Myocyte (in vitro differentiated cells): ENCODE measurements around the gene ZBED2. TPM values are rescaled to one million over a fixed set of nuclear protein-coding genes. Genes with fewer than 3 reads are reported as not detected.
A peak's percentile ranks its signal among the peaks of the same experiment; 100 is the strongest.

ENCODE experiments used
- DNase-seq: peaks from one replicate; pipeline ENCODE4 v3.0.0-alpha.2; 2012; ENCODE audit warnings: low read depth
- total RNA-seq: library from RNA; depleted of rRNA; stranded (reverse); fragments of >200 nt; gene quantifications from 2 replicates; pipeline ENCODE4 v1.2.3, GENCODE V29; 2014

ZBED2 gene
- total RNA-seq, 1 donor from 2014 or later, result not detected

DNA sequence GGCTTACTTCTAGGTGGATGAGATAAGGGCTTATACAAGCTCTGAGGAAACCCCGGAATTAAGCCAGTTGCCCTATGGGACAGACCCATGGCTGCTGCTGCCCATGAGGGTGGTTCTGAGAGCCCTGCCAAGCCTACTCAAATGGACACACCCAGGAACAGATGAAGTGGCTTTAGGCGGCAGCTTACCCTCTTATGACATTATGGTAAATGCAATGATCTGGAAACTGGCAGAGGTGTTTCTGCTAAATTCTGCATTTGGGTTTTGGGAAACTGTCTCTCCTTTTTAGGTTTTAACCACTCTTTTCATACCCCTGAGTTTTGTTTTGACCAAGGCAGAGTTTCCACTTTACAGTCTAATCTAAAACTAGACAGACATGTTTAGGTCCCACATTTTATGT, 9.0 kb upstream of the ZBED2 start:
- DNase-seq, result no peak

DNA sequence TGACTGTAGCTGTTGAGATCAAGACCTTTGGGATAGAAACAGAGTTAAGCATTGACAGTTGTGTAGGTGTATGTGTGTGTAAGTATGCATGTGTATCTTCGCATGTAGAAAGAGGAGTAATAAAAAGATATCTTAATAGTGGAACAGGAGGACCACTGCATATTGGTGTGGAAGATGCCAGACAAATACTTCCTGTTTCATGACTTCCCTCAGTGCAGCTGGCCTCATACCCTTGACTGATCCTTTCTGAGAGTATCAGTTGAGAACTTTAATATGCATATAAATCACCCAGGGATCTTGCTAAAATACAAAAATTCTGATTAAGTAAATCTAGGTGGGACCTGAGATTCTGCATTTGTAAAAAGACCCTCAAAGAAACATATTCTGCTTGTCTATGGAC, 8.5 kb upstream of the ZBED2 start:
- no peak for DNase-seq

DNA sequence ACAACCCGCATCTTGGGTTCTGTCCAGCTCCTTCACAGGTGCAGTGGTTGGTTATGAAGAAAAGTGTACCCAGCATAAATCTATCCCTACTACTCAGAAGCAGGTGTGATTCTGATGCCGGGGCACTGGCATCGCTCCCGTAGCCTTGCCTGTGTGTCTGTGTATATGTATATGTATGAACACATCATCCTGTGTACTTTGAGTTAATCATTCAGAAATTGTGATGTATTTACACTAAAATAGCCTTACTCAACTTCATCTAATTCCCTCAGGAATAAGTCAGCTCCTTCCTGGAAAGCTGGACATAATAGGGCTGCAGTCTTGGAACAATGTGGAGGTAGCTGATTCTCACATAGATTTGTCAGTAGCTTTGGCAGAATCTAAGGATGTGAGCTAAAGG, 6.7 kb upstream of the ZBED2 start:
- no peak for DNase-seq

DNA sequence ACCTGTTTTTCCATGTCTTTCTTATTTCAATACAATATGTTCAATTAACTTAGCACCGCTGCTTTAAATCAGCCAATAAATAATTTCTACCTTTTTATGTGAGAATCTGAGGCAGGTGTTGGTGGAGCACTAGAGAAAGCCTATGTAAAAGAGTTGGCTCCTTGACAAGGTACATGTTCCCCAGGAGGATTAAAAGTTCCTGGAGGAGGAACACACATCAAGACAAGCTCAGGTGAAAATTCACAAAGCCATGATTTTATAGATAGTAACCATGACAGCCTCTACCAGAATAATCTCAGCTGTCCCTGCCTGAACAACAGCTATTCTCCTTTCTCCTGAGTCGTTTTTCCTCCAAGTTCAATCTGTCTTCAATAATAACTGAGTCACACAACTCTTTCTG, 3.4 kb upstream of the ZBED2 start:
- no peak for DNase-seq

DNA sequence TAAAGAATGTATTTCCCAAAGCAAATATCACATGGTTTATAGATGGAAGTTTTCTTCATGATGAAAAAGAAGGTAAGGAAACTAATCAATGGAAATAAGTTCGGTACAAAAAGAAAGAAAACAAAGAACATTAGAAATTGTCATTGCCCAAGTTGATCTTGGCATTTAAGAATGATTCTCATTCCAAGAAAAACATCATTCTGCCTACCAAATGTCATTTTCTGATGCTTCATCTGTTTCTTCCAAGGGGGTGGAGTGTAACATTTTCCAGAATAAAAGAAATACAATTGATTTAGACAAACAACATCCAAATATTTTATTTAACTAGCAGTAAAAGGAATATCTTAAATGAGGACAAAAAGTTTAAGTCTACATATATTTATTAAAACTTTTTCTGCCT, 3.0 kb upstream of the ZBED2 start:
- DNase-seq, result no peak

DNA sequence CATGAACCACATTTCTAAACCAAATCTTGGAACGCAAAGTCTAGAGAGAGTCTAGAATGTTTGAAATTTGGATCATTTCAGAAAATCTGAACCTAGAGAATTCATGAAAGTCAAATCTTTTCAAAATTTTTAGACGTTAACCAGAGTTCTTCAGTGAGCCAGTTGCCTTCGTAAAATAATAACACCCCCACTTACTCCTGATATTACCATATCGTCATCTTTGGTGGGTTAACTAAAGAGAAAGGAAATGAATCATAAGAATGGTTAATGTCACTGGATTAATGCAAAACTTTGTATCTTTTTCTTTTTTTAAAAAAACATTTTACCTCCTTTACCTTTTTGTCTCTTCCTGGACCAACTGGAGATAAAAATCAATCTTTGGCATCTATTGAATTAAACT, 1.2 kb upstream of the ZBED2 start:
- no peak for DNase-seq

DNA sequence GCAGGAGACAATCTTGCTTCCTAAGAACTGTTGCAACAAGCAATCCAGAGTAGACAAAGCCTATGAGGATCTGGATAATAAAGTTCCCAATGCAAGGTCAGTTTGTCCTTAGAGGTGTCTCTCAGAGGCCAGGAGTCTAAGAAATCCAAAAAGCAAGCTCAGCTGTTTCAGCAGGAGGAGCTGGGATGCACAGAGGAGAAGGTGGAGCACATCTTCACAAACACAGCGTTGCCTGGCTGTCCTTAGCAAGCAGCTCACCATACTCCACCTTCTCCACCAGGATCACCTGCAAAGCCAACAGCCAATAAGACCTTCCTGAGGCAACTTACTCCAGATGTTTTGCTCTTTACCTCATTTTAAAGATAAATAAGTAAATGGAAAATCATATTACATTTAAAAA, 365 bp downstream of the ZBED2 start:
- DNase-seq, result no peak

DNA sequence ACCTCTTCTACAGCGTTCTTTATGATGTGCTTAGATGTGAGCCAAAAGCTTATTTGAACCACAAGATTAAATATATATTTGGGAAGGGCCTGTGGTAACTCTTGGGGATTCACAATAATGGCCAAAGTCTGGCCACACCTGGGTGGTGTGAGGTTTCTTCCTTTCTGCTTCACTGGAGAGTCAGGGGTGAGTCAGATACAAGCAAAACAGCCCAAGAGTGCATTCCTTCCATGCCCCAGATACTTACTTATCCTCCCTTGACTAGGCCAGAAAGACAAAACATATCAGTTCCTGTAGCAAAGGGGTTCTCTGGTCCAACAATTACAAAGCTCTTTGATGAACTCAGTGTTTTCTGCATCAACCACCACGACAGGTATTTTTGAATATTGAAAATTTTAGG, 941 bp downstream of the ZBED2 start:
- peak; percentile 28 for DNase-seq

DNA sequence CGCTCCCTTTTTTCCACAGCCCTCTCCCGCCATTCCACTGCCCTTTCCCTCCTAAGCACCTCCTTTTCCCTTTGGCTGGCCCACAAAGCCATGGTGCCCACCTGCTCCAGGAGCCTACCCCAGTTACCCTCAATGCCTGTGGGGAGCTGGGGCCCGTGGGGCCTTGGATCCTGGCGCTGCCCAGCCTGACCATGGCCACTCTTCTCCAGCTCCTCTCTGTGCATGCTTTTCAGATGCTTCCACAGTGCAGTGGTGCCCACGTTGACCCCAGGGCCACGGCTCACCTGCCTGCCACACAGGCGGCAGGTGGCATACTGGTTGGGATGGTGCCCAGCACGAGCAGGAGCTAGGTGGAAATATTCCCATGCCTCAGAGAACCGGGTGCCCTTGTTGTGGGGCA, 1.5 kb downstream of the ZBED2 start:
- no peak for DNase-seq

DNA sequence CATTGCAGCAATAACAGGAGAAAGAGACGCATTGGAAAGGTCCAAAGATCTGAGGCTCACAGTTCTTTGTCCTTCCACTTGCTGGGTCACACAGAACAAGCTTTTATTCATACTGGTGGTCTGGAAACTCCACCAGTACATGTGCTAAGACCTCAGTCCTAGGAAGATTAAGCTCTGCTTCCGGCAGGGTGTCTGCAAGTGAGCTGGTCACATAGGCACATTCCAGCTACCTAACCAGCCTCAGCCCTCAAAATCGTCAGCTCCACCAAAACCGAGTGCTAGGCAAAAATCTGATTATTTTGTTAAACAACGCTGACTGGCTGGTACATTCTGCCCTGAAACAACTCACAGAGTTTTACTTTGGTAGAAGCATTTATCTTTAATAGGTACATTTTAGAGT, 2.2 kb downstream of the ZBED2 start:
- DNase-seq, result no peak

DNA sequence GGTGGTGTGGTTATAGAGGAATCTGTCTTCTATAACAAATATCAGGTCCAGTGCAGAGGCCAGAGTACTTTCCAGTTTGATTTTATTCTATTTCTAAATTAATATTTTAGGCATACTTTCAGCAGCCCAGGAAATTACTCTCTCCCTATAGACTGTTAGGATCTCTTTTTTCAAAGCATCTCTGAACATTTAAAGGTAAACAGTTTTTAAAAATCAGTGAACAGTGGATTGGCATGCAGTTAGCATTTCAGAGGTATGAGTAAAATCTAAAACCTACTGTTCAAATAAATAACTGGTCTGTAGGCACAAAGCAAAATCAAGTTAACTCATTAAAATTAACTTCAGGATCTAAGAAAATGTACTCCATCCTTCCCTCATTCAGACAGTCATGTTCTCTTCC, 3.0 kb downstream of the ZBED2 start:
- DNase-seq, result no peak

DNA sequence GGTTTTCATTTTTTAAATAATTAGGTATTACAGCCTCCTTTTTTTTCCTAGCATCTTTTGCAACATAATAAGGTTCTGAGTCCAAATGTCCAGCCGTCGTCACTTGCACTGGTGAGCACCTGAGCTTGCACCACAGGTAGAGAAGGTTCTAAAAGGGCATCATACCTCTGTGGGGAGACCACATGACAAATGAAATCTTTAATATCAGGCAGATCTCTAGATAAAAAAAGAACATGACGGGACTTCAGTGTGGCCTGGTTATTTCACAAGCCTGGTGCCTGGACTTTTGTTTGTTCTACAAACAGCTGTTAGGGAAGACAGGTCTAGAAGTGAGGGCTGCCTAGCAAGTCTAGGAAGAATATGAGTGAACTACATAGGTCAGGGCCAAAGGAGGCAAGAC, 3.6 kb downstream of the ZBED2 start:
- peak; percentile 40 for DNase-seq

DNA sequence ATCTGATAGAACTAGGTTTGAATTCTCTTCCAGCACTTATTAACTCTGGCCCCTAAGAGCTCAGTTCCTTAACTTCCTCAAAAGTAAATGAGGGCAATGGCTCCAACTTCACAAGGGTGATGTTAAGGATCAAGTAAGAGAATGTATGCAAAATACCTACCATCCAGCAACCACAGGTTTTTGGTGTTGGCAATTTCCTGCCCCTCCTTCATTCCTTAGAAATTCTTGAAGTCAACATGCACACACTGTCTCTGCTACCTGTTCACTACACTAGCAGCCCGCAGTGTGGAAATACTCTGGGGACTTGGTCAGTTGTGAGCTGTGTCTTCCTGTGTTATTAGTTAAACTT, 5.0 kb downstream of the ZBED2 start:
- no peak for DNase-seq

DNA sequence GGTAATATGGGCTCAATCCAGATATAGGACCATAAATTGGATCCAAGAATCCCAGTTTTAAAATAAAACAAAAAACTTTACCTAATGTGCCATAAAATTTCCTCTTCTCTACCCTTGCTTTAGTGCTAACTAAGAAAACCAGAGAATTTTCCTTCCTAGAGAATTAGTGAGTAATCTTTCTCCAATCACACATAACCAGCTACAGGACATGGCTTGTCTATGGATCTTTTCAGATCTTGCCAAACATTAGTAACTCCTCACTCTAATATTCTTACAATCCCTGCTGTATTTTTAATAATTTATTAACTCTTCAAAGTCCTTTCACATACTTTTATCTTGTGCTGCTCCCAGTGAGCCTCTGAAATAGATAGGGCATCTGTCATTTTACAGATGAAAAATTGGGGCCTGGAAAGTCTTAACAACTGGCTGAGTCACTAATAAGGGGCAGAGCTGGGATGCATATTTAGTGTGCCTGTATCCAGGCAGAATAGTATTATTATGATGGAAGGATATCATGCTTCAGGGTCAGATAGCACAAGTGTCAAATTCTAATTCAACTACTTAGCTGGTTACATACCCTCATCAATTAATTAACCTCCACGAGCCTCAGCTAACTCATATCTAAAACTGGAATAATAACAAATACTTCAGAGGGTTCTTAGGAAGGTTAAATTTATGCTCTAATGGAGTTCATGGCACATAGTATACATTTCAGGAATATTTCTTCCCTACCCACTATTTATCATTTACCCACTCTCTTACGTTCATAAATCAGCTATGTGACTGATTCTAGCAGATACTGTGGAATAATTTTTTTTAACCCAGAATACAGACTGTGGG, 5.6 kb downstream of the ZBED2 start:
- peak; percentile 31 for DNase-seq

DNA sequence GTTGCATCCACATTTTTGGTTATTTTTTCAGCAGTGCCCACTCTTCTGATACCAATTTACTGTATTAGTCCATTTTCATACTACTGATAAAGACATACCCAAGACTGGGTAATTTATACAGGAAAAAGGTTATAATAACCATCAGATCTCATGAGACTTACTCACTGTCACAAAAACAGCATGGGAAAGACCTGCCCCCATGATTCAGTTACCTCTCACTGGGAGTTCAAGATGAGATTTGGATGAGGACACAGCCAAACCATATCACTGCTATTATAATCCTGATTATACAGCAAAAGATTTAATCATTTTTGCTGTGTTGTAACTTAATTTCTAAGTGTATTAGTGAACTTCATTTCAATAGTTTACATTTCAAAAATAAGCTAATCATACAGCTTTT, 6.6 kb downstream of the ZBED2 start:
- DNase-seq, result no peak

DNA sequence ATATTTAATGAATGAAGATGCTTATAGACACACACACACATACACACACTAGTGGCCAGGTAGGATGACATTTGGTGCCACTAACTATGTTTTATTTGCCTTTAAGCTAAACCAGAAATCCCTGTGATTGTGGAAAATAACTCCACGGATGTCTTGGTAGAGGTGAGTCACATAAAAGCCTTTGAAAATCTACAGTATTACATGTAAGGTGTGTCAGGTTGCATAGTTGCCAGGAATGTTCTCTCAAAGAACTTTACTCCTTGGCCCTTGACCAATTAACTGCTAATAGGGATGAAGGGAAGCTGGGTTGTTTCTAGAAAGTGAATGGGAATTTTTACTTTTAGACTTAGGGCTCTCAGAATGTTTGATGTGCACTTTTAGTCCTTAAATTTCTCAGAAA, 9.9 kb downstream of the ZBED2 start:
- no peak for DNase-seq

DNA sequence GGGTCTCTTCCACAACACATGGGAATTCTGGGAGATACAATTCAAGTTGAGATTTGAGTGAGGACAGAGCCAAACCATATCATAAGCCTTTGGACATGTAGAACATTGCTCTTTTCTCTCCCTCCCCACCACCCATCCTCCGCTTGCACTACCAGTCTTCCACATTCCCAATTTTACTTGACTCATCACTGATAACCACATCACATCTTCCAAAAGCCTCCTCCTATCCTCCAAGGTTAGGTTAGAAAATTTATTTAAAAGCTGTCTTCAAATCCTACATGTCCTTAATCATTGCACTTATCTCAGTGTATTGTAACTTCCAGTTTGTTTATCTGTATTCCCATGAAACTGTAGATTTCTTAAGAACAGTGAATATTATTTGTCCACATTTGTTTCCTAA, 10.4 kb downstream of the ZBED2 start:
- DNase-seq, result no peak

DNA sequence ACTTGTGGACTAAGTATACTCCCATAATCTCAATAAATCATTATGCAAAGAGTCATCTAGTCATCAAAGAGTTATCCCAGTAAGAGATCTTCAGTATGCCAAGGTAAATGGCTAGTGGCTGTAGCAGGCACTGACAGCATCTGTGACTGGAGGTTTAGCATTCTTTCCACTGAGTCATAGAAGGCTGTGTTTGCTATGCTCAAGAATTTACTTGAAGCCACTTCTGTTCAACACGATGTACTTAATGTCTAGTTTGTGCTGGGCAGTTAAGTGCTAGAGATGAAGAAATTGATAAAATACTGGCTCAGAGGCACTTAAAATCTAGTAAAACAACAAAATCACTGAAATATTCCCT, 13.0 kb downstream of the ZBED2 start:
- peak; percentile 53 for DNase-seq

DNA sequence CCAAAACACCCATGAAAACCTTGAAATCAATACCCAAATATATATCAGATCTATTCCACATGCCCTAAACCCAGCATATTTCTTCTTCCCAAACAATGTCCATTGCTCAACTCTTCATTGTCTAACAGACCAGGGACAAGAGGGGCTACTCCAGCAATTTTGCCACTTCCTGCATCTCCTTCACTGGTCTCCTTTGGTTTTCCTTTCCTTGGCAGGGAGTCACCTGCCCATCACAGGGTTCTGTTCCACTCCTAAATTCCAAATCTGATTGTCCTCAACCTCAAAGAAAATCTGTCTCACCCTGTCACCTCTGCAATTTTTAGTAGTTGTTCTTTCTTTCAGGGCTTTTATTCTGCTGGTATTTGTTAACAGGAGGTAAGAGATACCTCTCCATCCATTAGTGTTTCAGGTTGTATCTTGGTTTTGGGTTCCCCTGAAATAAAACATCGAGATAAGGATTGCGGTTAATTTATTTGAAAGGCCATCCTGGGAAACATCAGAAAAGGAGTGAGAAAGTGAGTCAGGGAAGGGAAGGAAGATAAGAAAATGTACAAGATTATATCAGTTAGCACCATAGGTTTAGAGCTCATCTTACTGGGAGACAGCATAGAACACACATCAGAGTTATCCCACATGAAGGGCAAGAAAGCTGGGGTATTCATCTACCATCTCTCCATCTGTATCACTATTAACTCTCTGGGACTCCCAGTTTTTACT, 13.6 kb downstream of the ZBED2 start:
- no peak for DNase-seq

DNA sequence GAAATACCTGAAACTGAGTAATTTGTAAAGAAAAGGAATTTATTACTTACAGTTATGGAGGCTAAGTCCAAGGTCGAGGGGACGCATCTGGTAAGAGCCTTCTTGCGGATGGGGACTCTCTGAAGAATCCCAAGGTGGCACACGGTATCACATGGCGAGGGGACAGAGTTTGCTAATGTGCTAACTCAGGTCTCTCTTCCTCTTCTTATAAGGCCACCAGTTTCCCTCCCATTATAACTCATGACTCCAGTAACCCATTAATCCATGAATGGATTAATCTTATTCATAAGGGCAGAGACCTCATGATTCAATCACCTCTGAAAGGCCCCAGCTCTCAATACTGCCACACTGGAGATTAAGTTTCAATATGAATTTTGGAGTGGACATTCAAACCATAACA, 15.7 kb downstream of the ZBED2 start:
- DNase-seq, result no peak

DNA sequence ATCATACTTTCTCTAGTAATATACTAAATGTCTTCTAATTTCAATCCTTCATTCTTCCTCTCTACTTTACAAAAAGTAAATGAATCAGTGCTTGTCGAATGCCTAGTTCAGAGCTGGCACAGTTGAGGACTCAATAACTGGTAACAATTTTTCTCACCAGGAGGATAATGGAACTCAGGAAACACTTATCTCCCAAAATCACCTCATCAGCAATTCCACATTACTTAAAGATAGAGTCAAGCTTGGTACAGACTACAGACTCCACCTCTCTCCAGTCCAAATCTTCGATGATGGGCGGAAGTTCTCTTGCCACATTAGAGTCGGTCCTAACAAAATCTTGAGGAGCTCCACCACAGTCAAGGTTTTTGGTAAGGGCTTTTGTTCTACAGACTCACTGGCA, 16.3 kb downstream of the ZBED2 start:
- DNase-seq, result no peak

DNA sequence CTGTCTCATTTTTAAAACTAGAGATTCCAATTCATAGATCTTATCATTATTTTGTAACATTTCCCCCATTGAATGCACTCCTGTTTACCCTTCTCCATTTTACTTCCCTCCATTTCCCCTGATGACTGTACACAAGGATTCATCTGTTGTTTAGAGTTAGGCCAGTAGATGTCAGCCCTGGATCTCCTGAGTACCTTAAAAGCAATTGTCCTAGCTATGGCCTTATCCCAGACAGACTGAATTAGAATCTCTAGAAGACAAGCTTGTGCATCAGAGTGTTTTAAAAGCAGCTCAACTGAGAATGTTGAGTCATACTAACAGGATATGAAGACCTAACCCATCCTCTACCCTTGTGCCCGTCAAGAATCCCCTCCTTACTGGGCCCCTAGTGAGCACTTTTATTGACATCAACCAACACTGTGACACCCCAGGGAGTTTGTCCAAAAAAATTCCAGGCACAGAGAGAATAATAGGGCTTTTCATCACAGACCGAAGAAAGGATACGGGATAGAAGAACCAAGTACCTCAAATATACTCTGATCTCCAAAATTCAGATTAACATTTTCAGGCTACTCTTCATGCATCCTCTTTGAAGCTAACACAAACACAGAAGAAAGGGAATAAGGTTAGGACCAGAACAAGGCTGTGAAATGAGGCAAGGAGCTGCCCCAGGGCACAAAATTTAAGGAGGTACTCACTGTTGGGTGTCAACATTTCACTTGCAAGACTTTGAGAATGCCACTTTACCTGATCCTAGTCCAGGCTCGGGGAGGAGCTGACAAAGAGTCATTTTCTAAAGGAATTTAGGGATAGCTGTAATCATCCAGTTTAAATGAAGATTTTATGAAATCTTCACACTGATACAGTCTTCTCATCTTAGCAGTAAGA, 17.1 kb downstream of the ZBED2 start:
- peak; percentile 78 for DNase-seq
